Measurements from ENCODE around the gene RAPH1.

- TF ChIP-seq EZH2phosphoT487 (IDR thresholded peaks at IDR 0.05; ENCODE audit: low read depth): no peak
- no peak for TF ChIP-seq CTCF (IDR thresholded peaks at IDR 0.05; ENCODE audit: low read depth, low read length)
Measured at GRCh38 chr2:203492965-203493364, 42.1 kb downstream of the RAPH1 start.
